ENCODE results near the gene SNAP47.

SNAP47 gene

GRCh38 chr1:227740401-227740960, 5.2 kb downstream of the SNAP47 start:
- Mint-ChIP-seq H3K9me3 (no peaks in the 10 kb centered on the region), H3K36me3 (ENCODE audit: low read depth) (peaks cover 6% of the 10 kb centered on the region), H3K27ac (peak overlapping the region; percentile 55), H3K27me3 (ENCODE audit: low read depth, poor library complexity) (no peaks in the 10 kb centered on the region), H3K4me1 (peaks cover 23% of the 10 kb centered on the region), H3K4me3 (no peak overlapping the region)
- DNase-seq = no peak
- TF ChIP-seq CTCF (IDR thresholded peaks at IDR 0.05) = no peak

GRCh38 chr1:227741166-227741870, 6.1 kb downstream of the SNAP47 start:
- no peak for TF ChIP-seq CTCF (IDR thresholded peaks at IDR 0.05)
- peak overlapping the region; percentile 94 for H3K27ac Mint-ChIP-seq
- no peaks in the 10 kb centered on the region for H3K9me3 Mint-ChIP-seq
- peaks cover 6% of the 10 kb centered on the region for H3K36me3 Mint-ChIP-seq (ENCODE audit: low read depth)
- no peak for DNase-seq
- peaks cover 17% of the 10 kb centered on the region for H3K4me1 Mint-ChIP-seq
- H3K4me3 Mint-ChIP-seq = no peak overlapping the region
- no peaks in the 10 kb centered on the region for H3K27me3 Mint-ChIP-seq (ENCODE audit: low read depth, poor library complexity)

DNA sequence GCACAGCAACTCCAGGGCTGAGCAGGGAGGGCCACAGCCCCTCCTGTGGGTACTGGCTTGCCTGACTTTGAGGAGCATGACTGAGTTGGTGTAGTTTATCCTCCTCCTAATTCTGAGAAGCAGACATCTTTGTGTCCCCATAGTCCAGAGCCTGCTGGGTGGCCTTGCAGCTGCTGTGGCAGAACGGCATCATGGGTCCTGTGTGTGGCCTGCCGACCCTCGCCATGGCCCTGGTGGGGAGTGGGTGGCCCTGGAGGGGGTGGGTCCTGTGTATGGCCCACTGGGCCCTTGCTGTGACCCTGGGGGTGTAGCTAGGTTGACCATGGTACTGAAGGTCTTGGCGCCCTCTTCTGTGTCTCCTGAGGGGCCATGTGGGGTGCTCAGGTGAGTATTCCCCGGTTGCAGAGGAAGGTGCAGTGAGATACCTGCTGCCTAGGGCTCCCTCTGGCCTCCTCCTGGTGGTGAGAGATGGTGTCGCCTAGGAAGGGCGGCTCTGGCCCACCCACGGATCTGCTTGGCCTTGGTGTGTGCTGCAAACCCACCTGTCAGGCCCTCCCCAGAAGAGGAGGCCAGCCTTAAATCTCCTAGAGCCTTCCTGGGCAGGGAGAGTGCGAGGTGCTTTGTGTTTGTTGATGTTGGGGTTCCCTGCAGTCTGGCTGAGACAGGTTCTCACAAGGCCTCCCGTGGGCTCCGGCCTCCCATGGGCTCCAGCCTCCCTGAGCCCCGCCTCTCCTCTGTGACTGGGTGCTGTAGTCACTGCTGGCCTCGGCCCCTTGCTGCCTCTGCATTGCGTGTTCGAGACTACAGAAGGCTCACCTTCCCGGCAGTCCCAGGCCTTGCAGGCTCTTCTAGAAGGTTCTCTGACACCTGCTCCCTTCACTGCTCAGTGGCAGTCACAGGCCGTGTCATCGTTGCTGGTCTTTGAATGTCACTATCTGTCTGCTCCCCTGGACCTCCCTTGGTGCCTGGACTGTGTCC, 7.8 kb downstream of the SNAP47 start:
- H3K4me3 Mint-ChIP-seq = no peak overlapping the region
- H3K4me1 Mint-ChIP-seq = peaks cover 8% of the 10 kb centered on the region
- no peaks in the 10 kb centered on the region for H3K36me3 Mint-ChIP-seq (ENCODE audit: low read depth)
- no peak for DNase-seq
- H3K9me3 Mint-ChIP-seq = no peaks in the 10 kb centered on the region
- no peaks in the 10 kb centered on the region for H3K27me3 Mint-ChIP-seq (ENCODE audit: low read depth, poor library complexity)
- H3K27ac Mint-ChIP-seq = no peak overlapping the region
- no peak for TF ChIP-seq CTCF (IDR thresholded peaks at IDR 0.05)

DNA sequence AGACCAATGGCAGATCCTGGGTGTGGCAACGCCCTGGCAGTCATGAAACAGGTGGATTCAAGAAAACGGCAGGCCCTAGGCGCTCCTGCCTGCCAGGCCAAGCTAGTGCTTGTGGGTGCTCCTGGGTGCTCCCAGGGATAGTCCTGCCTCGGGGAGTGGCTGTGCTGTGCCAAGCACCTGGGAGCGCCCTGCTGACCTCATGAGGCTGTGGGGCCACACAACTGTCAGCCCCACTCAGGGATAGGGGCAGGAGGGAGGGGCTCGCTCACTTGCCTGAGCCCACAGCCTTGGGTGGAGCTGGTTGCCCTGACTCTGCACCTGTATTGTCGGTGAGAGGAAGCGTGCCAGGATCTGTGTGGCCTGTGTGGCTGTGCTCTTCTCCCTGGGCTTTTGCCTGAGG, 9.4 kb downstream of the SNAP47 start:
- TF ChIP-seq CTCF (IDR thresholded peaks at IDR 0.05) = no peak
- Mint-ChIP-seq H3K36me3 (ENCODE audit: low read depth) (no peaks in the 10 kb centered on the region), H3K9me3 (no peaks in the 10 kb centered on the region), H3K27me3 (ENCODE audit: low read depth, poor library complexity) (no peaks in the 10 kb centered on the region), H3K4me3 (no peak overlapping the region), H3K27ac (no peak overlapping the region), H3K4me1 (peaks cover 8% of the 10 kb centered on the region)
- DNase-seq = no peak

GRCh38 chr1:227745568-227746265, 10.5 kb downstream of the SNAP47 start:
- H3K27ac Mint-ChIP-seq = no peak overlapping the region
- peaks cover 8% of the 10 kb centered on the region for H3K4me1 Mint-ChIP-seq
- DNase-seq = no peak
- TF ChIP-seq CTCF (IDR thresholded peaks at IDR 0.05) = no peak
- H3K9me3 Mint-ChIP-seq = no peaks in the 10 kb centered on the region
- H3K27me3 Mint-ChIP-seq (ENCODE audit: low read depth, poor library complexity) = no peaks in the 10 kb centered on the region
- H3K36me3 Mint-ChIP-seq (ENCODE audit: low read depth) = no peaks in the 10 kb centered on the region
- H3K4me3 Mint-ChIP-seq = no peak overlapping the region
